ENCODE results near the gene FGF23. TPM values are rescaled to one million over a fixed set of nuclear protein-coding genes. Genes with fewer than 3 reads are reported as not detected.

The FGF23 gene
- polyA plus RNA-seq, 3 donors = not detected

DNA sequence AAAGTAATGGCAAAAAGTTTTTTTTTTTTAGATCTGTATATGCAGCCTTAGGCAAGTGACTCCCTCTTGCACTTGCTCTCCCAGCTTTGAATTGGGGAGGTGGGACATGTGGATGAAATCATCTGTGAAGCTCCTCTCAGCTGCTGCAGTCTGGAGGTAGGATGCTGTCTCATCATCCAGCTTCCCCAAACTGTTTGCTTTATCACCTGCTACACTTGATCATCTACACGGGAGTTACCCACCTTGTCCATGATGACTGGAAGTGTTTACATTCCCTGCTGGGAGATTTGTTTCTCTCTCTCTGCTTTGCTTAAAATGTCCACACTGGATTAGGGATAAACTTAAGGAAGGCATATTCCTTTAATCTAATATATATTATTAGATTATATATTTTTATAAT is 8.5 kb upstream of the FGF23 start:
- H3K4me3 Mint-ChIP-seq = no peak overlapping the region
- Histone ChIP-seq H3K4me3 (replicated peaks in 1 of 3; ENCODE audit: low read depth in 2 of 3, low read length in 3 of 3) (no peak overlapping the region), H4K20me1 (ENCODE audit: insufficient read depth, low read length) (no peaks in the 10 kb centered on the region), H2AFZ (ENCODE audit: insufficient read depth, low read depth, low read length, poor library complexity, severe bottlenecking) (no peak overlapping the region), H3K27ac (ENCODE audit: low read depth in 1 of 2, low read length in 2 of 2) (no peak overlapping the region), H3K36me3 (replicated peaks in 1 of 2; ENCODE audit: control insufficient read depth in 1 of 2, insufficient read depth in 2 of 2, low read length in 2 of 2) (no peaks in the 10 kb centered on the region), H3K27me3 (ENCODE audit: control insufficient read depth in 2 of 2, insufficient read depth in 2 of 2, low read length in 2 of 2) (peaks cover 0 to 10% of the 10 kb centered on the region in 2 donors), H3K4me1 (ENCODE audit: control insufficient read depth in 1 of 2, insufficient read depth in 2 of 2, low read length in 2 of 2) (no peaks in the 10 kb centered on the region), H3K4me2 (replicated peaks; ENCODE audit: extremely low read depth, low read length, poor library complexity, severe bottlenecking) (no peak overlapping the region), H3K79me2 (ENCODE audit: insufficient read depth, low read length) (no peaks in the 10 kb centered on the region), H3K9ac (ENCODE audit: insufficient read depth, low read length, poor library complexity, severe bottlenecking) (no peak overlapping the region), H3K9me3 (replicated peaks in 1 of 2; ENCODE audit: control insufficient read depth in 1 of 2, insufficient read depth in 1 of 2, low read length in 2 of 2) (no peaks in the 10 kb centered on the region)
- intact Hi-C loops (cut with micrococcal nuclease) = no loop called here
- TF ChIP-seq, protein P1, sequence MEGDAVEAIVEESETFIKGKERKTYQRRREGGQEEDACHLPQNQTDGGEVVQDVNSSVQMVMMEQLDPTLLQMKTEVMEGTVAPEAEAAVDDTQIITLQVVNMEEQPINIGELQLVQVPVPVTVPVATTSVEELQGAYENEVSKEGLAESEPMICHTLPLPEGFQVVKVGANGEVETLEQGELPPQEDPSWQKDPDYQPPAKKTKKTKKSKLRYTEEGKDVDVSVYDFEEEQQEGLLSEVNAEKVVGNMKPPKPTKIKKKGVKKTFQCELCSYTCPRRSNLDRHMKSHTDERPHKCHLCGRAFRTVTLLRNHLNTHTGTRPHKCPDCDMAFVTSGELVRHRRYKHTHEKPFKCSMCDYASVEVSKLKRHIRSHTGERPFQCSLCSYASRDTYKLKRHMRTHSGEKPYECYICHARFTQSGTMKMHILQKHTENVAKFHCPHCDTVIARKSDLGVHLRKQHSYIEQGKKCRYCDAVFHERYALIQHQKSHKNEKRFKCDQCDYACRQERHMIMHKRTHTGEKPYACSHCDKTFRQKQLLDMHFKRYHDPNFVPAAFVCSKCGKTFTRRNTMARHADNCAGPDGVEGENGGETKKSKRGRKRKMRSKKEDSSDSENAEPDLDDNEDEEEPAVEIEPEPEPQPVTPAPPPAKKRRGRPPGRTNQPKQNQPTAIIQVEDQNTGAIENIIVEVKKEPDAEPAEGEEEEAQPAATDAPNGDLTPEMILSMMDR (IDR thresholded peaks at IDR 0.05) = no peak
- H3K36me3 Mint-ChIP-seq = no peaks in the 10 kb centered on the region
- no peak for DNase-seq
- WGBS (ENCODE audit: insufficient coverage) = no CpG with 5 or more reads among the region's 1 CpG
- H3K9me3 Mint-ChIP-seq = peaks cover 0 to 2% (median 0%) of the 10 kb centered on the region in 7 donors
- no peaks in the 10 kb centered on the region for H3K4me1 Mint-ChIP-seq
- H3K27me3 Mint-ChIP-seq (ENCODE audit: low read depth in 3 of 3) = peaks cover 12 to 17% (median 16%) of the 10 kb centered on the region in 3 donors
- H3K27ac Mint-ChIP-seq = no peak overlapping the region

DNA sequence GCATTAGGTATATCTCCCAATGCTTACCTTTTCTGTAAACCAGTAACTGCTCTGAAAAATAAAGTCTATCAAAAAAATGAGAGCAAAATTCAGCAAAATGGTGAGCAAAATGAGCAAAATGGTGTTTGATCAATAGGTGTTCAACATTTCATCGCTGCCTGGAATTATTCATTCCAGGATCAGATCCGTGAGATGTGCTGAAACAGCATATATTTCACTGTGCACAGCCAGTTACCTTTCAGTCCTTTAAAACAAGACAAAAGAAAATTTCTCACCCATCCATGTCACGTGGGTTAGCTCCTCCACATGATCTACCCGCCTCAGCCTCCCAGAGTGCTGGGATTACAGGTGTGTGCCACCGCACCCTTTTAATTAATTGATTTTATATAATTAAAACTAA is 8.1 kb upstream of the FGF23 start:
- 94% methylated on average over 2 of the region's 5 CpGs for WGBS (ENCODE audit: insufficient coverage)
- Histone ChIP-seq H3K4me3 (replicated peaks in 1 of 3; ENCODE audit: low read depth in 2 of 3, low read length in 3 of 3) (no peak overlapping the region), H3K4me1 (ENCODE audit: control insufficient read depth in 1 of 2, insufficient read depth in 2 of 2, low read length in 2 of 2) (no peaks in the 10 kb centered on the region), H3K79me2 (ENCODE audit: insufficient read depth, low read length) (no peaks in the 10 kb centered on the region), H3K9me3 (replicated peaks in 1 of 2; ENCODE audit: control insufficient read depth in 1 of 2, insufficient read depth in 1 of 2, low read length in 2 of 2) (no peaks in the 10 kb centered on the region), H3K27me3 (ENCODE audit: control insufficient read depth in 2 of 2, insufficient read depth in 2 of 2, low read length in 2 of 2) (peaks cover 0 to 9% of the 10 kb centered on the region in 2 donors), H4K20me1 (ENCODE audit: insufficient read depth, low read length) (no peaks in the 10 kb centered on the region), H3K4me2 (replicated peaks; ENCODE audit: extremely low read depth, low read length, poor library complexity, severe bottlenecking) (no peak overlapping the region), H3K27ac (ENCODE audit: low read depth in 1 of 2, low read length in 2 of 2) (no peak overlapping the region), H3K36me3 (replicated peaks in 1 of 2; ENCODE audit: control insufficient read depth in 1 of 2, insufficient read depth in 2 of 2, low read length in 2 of 2) (no peaks in the 10 kb centered on the region), H2AFZ (ENCODE audit: insufficient read depth, low read depth, low read length, poor library complexity, severe bottlenecking) (no peak overlapping the region), H3K9ac (ENCODE audit: insufficient read depth, low read length, poor library complexity, severe bottlenecking) (no peak overlapping the region)
- H3K36me3 Mint-ChIP-seq = no peaks in the 10 kb centered on the region
- DNase-seq = no peak
- peaks cover 0 to 2% (median 0%) of the 10 kb centered on the region in 7 donors for H3K9me3 Mint-ChIP-seq
- H3K27me3 Mint-ChIP-seq (ENCODE audit: low read depth in 3 of 3) = peaks cover 9 to 15% (median 12%) of the 10 kb centered on the region in 3 donors
- H3K4me1 Mint-ChIP-seq = no peaks in the 10 kb centered on the region
- no peak overlapping the region for H3K27ac Mint-ChIP-seq
- TF ChIP-seq, protein P1 (IDR thresholded peaks at IDR 0.05) = no peak
- intact Hi-C loops (cut with micrococcal nuclease) = loop anchor here in 1 of 2 donors (2.0 kb wide), 1 partner anchor 21 kb away; no protein-coding TSS in a partner anchor
- H3K4me3 Mint-ChIP-seq = no peak overlapping the region
